Right lobe of liver (tissue), 4 donors: ENCODE data around the gene S100A9.

Experiments used
- POLR2A ChIP-seq: fragments of 450-650 bp; IDR thresholded peaks from one replicate; pipeline ENCODE4 v1.6.1; 2017; ENCODE audit warnings: antibody characterized with exemption, mild to moderate bottlenecking
- TF ChIP-seq, protein P1 (sequence below), 4 donors: fragments of 200-600 bp in 3 of 4; fragments of 450-650 bp in 1 of 4; IDR thresholded peaks; one replicate each; pipeline versions ENCODE4 v1.5.1 to v1.8.0; 2016 to 2022; ENCODE audit warnings: antibody characterized with exemption in 4 of 4, mild to moderate bottlenecking in 2 of 4
- donor health status: DM: no; HTN: no; CAD: no.
- donor health status: DM: no; HTN: no; CAD: no.
- donor health status: DM: no; HTN: yes; CAD: no.

GRCh38 chr1:153359241-153359640 is 1.6 kb downstream of the S100A9 start:
- TF ChIP-seq, protein P1, sequence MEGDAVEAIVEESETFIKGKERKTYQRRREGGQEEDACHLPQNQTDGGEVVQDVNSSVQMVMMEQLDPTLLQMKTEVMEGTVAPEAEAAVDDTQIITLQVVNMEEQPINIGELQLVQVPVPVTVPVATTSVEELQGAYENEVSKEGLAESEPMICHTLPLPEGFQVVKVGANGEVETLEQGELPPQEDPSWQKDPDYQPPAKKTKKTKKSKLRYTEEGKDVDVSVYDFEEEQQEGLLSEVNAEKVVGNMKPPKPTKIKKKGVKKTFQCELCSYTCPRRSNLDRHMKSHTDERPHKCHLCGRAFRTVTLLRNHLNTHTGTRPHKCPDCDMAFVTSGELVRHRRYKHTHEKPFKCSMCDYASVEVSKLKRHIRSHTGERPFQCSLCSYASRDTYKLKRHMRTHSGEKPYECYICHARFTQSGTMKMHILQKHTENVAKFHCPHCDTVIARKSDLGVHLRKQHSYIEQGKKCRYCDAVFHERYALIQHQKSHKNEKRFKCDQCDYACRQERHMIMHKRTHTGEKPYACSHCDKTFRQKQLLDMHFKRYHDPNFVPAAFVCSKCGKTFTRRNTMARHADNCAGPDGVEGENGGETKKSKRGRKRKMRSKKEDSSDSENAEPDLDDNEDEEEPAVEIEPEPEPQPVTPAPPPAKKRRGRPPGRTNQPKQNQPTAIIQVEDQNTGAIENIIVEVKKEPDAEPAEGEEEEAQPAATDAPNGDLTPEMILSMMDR (IDR thresholded peaks at IDR 0.05): no peak
- TF ChIP-seq POLR2A: no peak
